Right kidney (tissue), 1 donor: ENCODE data around the gene FBXL16.
A peak's percentile ranks its signal among the peaks of the same experiment; 100 is the strongest.

ENCODE experiments used
- DNase-seq: peaks from one replicate; pipeline ENCODE4 v3.0.0-alpha.2; 2016

The FBXL16 gene

GRCh38 chr16:734981-735881, 29.6 kb upstream of the FBXL16 start:
- DNase-seq: no peak

GRCh38 chr16:734208-734980, 28.8 kb upstream of the FBXL16 start:
- DNase-seq: no peak

- no peak for DNase-seq
Observed at GRCh38 chr16:733382-734207, 28.0 kb upstream of the FBXL16 start.

GRCh38 chr16:732936-733335, 27.3 kb upstream of the FBXL16 start:
- no peak for DNase-seq

- no peak for DNase-seq
Observed at GRCh38 chr16:732332-732731, 26.7 kb upstream of the FBXL16 start.

GRCh38 chr16:730666-731509, 25.3 kb upstream of the FBXL16 start:
- no peak for DNase-seq

- no peak for DNase-seq
Observed at GRCh38 chr16:729768-730665, 24.4 kb upstream of the FBXL16 start.

- no peak for DNase-seq
Observed at GRCh38 chr16:728890-729744, 23.5 kb upstream of the FBXL16 start.

- peak; percentile 65 for DNase-seq
Observed at GRCh38 chr16:728131-728889, 22.7 kb upstream of the FBXL16 start.

- peak; percentile 51 for DNase-seq
Observed at GRCh38 chr16:727291-727977, 21.8 kb upstream of the FBXL16 start.

- DNase-seq: peak; percentile 45
Observed at GRCh38 chr16:726438-727290, 21.1 kb upstream of the FBXL16 start, which contains the start of the genes CCDC78 and HAGHL. Gene CCDC78, minus strand, starts transcription at chr16:726443. Its CDS starts 76 bp downstream, at chr16:726367. Gene HAGHL, plus strand, starts transcription at chr16:727106. Its CDS starts 404 bp downstream, at chr16:727510.

- DNase-seq: no peak
Observed at GRCh38 chr16:726188-726437, 20.5 kb upstream of the FBXL16 start.

GRCh38 chr16:725463-726187, 20.0 kb upstream of the FBXL16 start:
- DNase-seq: no peak

GRCh38 chr16:725041-725376, 19.4 kb upstream of the FBXL16 start:
- DNase-seq: no peak

GRCh38 chr16:724188-725040, 18.8 kb upstream of the FBXL16 start:
- no peak for DNase-seq

GRCh38 chr16:723695-724094, 18.1 kb upstream of the FBXL16 start:
- no peak for DNase-seq
